IMR-90 (cell line): ENCODE results near the gene CDC42EP5.

Experiments
- BHLHE40 ChIP-seq: fragments of 150-350 bp; IDR thresholded peaks from 2 replicates; pipeline ENCODE4 v1.6.1; 2016; ENCODE audit warnings: mild to moderate bottlenecking, low read depth, low read length
- CEBPB ChIP-seq: IDR thresholded peaks from 2 replicates; pipeline ENCODE4 v1.6.1; 2012; ENCODE audit warnings: low read depth, low read length, improper control_type of control experiment
- FOS ChIP-seq: fragments of 150-350 bp; IDR thresholded peaks from 2 replicates; pipeline ENCODE4 v1.6.1; 2016; ENCODE audit warnings: low read depth, low read length
- MAZ ChIP-seq: IDR thresholded peaks from 2 replicates; pipeline ENCODE4 v1.6.1; 2012; ENCODE audit warnings: low read depth, mild to moderate bottlenecking, low read length, improper control_type of control experiment, moderate library complexity, borderline replicate concordance
- MXI1 ChIP-seq: IDR thresholded peaks from 2 replicates; pipeline ENCODE4 v1.6.1; 2012; ENCODE audit warnings: low read depth, mild to moderate bottlenecking, low read length, moderate library complexity, borderline replicate concordance
- POLR2A ChIP-seq: IDR thresholded peaks from 2 replicates; pipeline ENCODE4 v1.6.1; 2012; ENCODE audit warnings: mild to moderate bottlenecking, low read depth, low read length
- RCOR1 ChIP-seq: IDR thresholded peaks from 2 replicates; pipeline ENCODE4 v1.6.1; 2012; ENCODE audit warnings: mild to moderate bottlenecking, low read length, improper control_type of control experiment; ENCODE audit not compliant: insufficient replicate concordance
- RFX5 ChIP-seq: IDR thresholded peaks from 2 replicates; pipeline ENCODE4 v1.8.0; 2012; ENCODE audit warnings: low read depth, mild to moderate bottlenecking, low read length, moderate library complexity
- SMC3 ChIP-seq: fragments of 150-350 bp; IDR thresholded peaks from 2 replicates; pipeline ENCODE4 v1.6.1; 2016; ENCODE audit warnings: low read depth, mild to moderate bottlenecking, antibody characterized with exemption, low read length, moderate library complexity
- TF ChIP-seq, protein P1 (sequence below): conservative IDR thresholded peaks from 2 replicates; pipeline ENCODE4 v1.5.1; 2012; ENCODE audit warnings: mild to moderate bottlenecking, low read depth, low read length, improper control_type of control experiment

- TF ChIP-seq, protein P1, sequence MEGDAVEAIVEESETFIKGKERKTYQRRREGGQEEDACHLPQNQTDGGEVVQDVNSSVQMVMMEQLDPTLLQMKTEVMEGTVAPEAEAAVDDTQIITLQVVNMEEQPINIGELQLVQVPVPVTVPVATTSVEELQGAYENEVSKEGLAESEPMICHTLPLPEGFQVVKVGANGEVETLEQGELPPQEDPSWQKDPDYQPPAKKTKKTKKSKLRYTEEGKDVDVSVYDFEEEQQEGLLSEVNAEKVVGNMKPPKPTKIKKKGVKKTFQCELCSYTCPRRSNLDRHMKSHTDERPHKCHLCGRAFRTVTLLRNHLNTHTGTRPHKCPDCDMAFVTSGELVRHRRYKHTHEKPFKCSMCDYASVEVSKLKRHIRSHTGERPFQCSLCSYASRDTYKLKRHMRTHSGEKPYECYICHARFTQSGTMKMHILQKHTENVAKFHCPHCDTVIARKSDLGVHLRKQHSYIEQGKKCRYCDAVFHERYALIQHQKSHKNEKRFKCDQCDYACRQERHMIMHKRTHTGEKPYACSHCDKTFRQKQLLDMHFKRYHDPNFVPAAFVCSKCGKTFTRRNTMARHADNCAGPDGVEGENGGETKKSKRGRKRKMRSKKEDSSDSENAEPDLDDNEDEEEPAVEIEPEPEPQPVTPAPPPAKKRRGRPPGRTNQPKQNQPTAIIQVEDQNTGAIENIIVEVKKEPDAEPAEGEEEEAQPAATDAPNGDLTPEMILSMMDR: no peak
- TF ChIP-seq SMC3 (no peak), CEBPB (no peak), POLR2A (no peak), RCOR1 (no peak), MAZ (no peak), MXI1 (no peak), BHLHE40 (no peak), FOS (no peak), RFX5 (no peak)
These were observed 37.5 kb downstream of the CDC42EP5 start for GRCh38 chr19:54435551-54436016.
